H1 (cell line): Measurements from ENCODE around the gene RTN4. TPM values are rescaled to one million over a fixed set of nuclear protein-coding genes. Genes with fewer than 3 reads are reported as not detected.

ENCODE experiments used
- CTCF ChIA-PET: fragments of 300-600 bp; sonication (Branson Sonifier 250); formaldehyde crosslinking; loops from one replicate; lab custom pipeline; 2021; ENCODE audit not compliant: partially characterized antibody; lab: Charles Lee
- POLR2A ChIA-PET: fragments of 300-600 bp; sonication (Branson Sonifier 250); formaldehyde crosslinking; loops from one replicate; lab custom pipeline; 2021; ENCODE audit warnings: inconsistent platforms; ENCODE audit not compliant: partially characterized antibody; lab: Charles Lee
- DNase-seq, 2 experiments: peaks; one replicate each; pipeline versions ENCODE4 v3.0.0 to v3.0.0-alpha.2; 2010 to 2022; ENCODE audit warnings: low spot score in 2 of 2, low read depth in 1 of 2, mixed read lengths in 1 of 2
- FAIRE-seq: peaks from 2 replicates; lab custom pipeline; 2011; peaks lifted over from hg19 to GRCh38; lab: Jason Lieb, UNC
- H2AFZ ChIP-seq: 2 replicates; pipeline ENCODE4 v1.8.1; 2012; ENCODE audit warnings: low read length, inconsistent platforms
- H2AK5ac ChIP-seq: 2 replicates; pipeline ENCODE4 v1.6.1; 2013; ENCODE audit warnings: low read depth, low read length
- H2BK120ac ChIP-seq: replicated peaks from 2 replicates; pipeline ENCODE3; 2013; ENCODE audit warnings: low read depth, low read length, inconsistent platforms
- H2BK12ac ChIP-seq: 2 replicates; pipeline ENCODE4 v1.6.1; 2013; ENCODE audit warnings: low read depth, low read length
- H2BK15ac ChIP-seq: 2 replicates; pipeline ENCODE4 v1.6.1; 2013; ENCODE audit warnings: low read length
- H2BK20ac ChIP-seq: 2 replicates; pipeline ENCODE4 v1.6.1; 2013; ENCODE audit warnings: low read length
- H2BK5ac ChIP-seq: 2 replicates; pipeline ENCODE4 v1.6.1; 2013; ENCODE audit warnings: low read depth, low read length
- H3K14ac ChIP-seq: 2 replicates; pipeline ENCODE4 v1.6.1; 2013; ENCODE audit warnings: inconsistent platforms; ENCODE audit not compliant: insufficient read length
- H3K18ac ChIP-seq: 2 replicates; pipeline ENCODE4 v1.6.1; 2013; ENCODE audit warnings: low read length; ENCODE audit errors: extremely low read depth
- H3K23ac ChIP-seq: 2 replicates; pipeline ENCODE4 v1.6.1; 2013; ENCODE audit warnings: inconsistent platforms; ENCODE audit not compliant: insufficient read length
- H3K23me2 ChIP-seq: 2 replicates; pipeline ENCODE4 v1.6.1; 2013; ENCODE audit warnings: low read depth, low read length
- H3K27ac ChIP-seq: 2 replicates; pipeline ENCODE4 v1.6.1; 2011; ENCODE audit warnings: low read depth, low read length, inconsistent platforms
- H3K27me3 ChIP-seq, 4 experiments: replicated peaks in 1 of 4; 1 replicate in 1 of 4; 2 replicates in 3 of 4; pipeline versions ENCODE4 v1.6.1 to v1.8.1; 2011 to 2013; ENCODE audit warnings: low read length in 3 of 4, mild to moderate bottlenecking in 3 of 4, inconsistent platforms in 2 of 4, mixed read lengths in 2 of 4, moderate library complexity in 1 of 4; ENCODE audit not compliant: control insufficient read depth in 3 of 4, insufficient read depth in 3 of 4; ENCODE audit errors: extremely low read depth in 1 of 4
- H3K36me3 ChIP-seq, 4 experiments: 2 replicates each; pipeline versions ENCODE4 v1.6.1 to v1.8.1; 2011 to 2013; ENCODE audit warnings: mild to moderate bottlenecking in 4 of 4, low read length in 3 of 4, moderate library complexity in 2 of 4, control low read depth in 1 of 4, inconsistent platforms in 1 of 4; ENCODE audit not compliant: insufficient read depth in 4 of 4, control insufficient read depth in 2 of 4
- H3K4ac ChIP-seq: replicated peaks from 2 replicates; pipeline ENCODE3; 2013; ENCODE audit warnings: low read length, low read depth, mixed read lengths, inconsistent platforms; ENCODE audit not compliant: insufficient read length
- H3K4me1 ChIP-seq, 4 experiments: replicated peaks in 1 of 4; 1 replicate in 1 of 4; 2 replicates in 3 of 4; pipeline versions ENCODE4 v1.6.1 to v1.8.1; 2011 to 2013; ENCODE audit warnings: low read length in 3 of 4, inconsistent platforms in 2 of 4, mixed read lengths in 1 of 4; ENCODE audit not compliant: insufficient read depth in 4 of 4, control insufficient read depth in 3 of 4
- H3K4me2 ChIP-seq, 2 experiments: 2 replicates each; pipeline versions ENCODE4 v1.6.1 to v1.8.1; 2011 to 2013; ENCODE audit warnings: low read depth in 2 of 2, low read length in 2 of 2, control low read depth in 1 of 2, inconsistent platforms in 1 of 2, mild to moderate bottlenecking in 1 of 2; ENCODE audit not compliant: insufficient read depth in 1 of 2
- H3K4me3 ChIP-seq, 4 experiments: fragments of 200-600, 300-600 bp in 1 of 4; sonication (generic), shearing (Covaris generic), sonication (Bioruptor Twin) in 1 of 4; 2 replicates each; pipeline versions ENCODE4 v1.5.1 to v1.8.1; 2011 to 2016; ENCODE audit warnings: low read length in 4 of 4, low read depth in 3 of 4, control low read depth in 2 of 4, inconsistent platforms in 2 of 4, mild to moderate bottlenecking in 2 of 4, mixed read lengths in 1 of 4, moderate library complexity in 1 of 4; ENCODE audit not compliant: insufficient read depth in 2 of 4; ENCODE audit errors: extremely low read depth in 1 of 4
- H3K56ac ChIP-seq: replicated peaks from 2 replicates; pipeline ENCODE3; 2013; ENCODE audit warnings: low read depth, mild to moderate bottlenecking, mixed read lengths, low read length, inconsistent platforms; ENCODE audit not compliant: insufficient read length
- H3K79me1 ChIP-seq: 2 replicates; pipeline ENCODE4 v1.6.1; 2013; ENCODE audit warnings: low read depth, low read length, control low read depth
- H3K79me2 ChIP-seq, 2 experiments: 2 replicates each; pipeline versions ENCODE4 v1.6.1 to v1.8.1; 2012 to 2013; ENCODE audit warnings: low read length in 2 of 2, mild to moderate bottlenecking in 2 of 2, inconsistent platforms in 1 of 2; ENCODE audit not compliant: insufficient read depth in 2 of 2, control insufficient read depth in 1 of 2
- H3K9ac ChIP-seq, 4 experiments: replicated peaks in 1 of 4; 1 replicate in 1 of 4; 2 replicates in 3 of 4; pipeline versions ENCODE4 v1.6.1 to v1.8.1; 2011 to 2013; ENCODE audit warnings: low read depth in 3 of 4, low read length in 3 of 4, control low read depth in 2 of 4, mild to moderate bottlenecking in 2 of 4, moderate library complexity in 2 of 4, inconsistent platforms in 1 of 4; ENCODE audit errors: extremely low read depth in 1 of 4
- H3K9me3 ChIP-seq, 2 experiments: 2 replicates each; pipeline versions ENCODE4 v1.6.1 to v1.8.1; 2012 to 2013; ENCODE audit warnings: mild to moderate bottlenecking in 2 of 2, moderate library complexity in 2 of 2, control low read depth in 1 of 2, inconsistent platforms in 1 of 2, low read depth in 1 of 2, low read length in 1 of 2, mixed read lengths in 1 of 2; ENCODE audit not compliant: insufficient read depth in 2 of 2
- H4K20me1 ChIP-seq, 2 experiments: replicated peaks in 1 of 2; 2 replicates each; pipeline versions ENCODE3 to v1.8.1; 2011 to 2013; ENCODE audit warnings: inconsistent platforms in 2 of 2, low read length in 2 of 2, mild to moderate bottlenecking in 1 of 2; ENCODE audit not compliant: insufficient read depth in 2 of 2, control insufficient read depth in 1 of 2
- H4K5ac ChIP-seq: 2 replicates; pipeline ENCODE4 v1.6.1; 2013; ENCODE audit warnings: low read length, low read depth, mixed read lengths, inconsistent platforms; ENCODE audit not compliant: insufficient read length
- H4K8ac ChIP-seq: 2 replicates; pipeline ENCODE4 v1.8.0; 2013; ENCODE audit warnings: mild to moderate bottlenecking, moderate library complexity, low read length, inconsistent platforms; ENCODE audit not compliant: insufficient read depth; ENCODE audit errors: extremely low read depth
- H4K91ac ChIP-seq: replicated peaks from 2 replicates; pipeline ENCODE3; 2013; ENCODE audit warnings: low read length, mixed read lengths, inconsistent platforms; ENCODE audit not compliant: insufficient read length
- CBX8 ChIP-seq: fragments of 300-800, 300-1000 bp; sonication (generic); IDR thresholded peaks from 2 replicates; pipeline ENCODE4 v1.7.1; 2016; ENCODE audit warnings: low read depth, low read length, borderline replicate concordance
- GABPA ChIP-seq: IDR thresholded peaks from 2 replicates; pipeline ENCODE4 v1.6.1; 2011; ENCODE audit warnings: mild to moderate bottlenecking, low read length, moderate library complexity, borderline replicate concordance; ENCODE audit not compliant: insufficient read depth
- KDM5A ChIP-seq: fragments of 200-600 bp; IDR thresholded peaks from 2 replicates; pipeline ENCODE4 v1.7.1; 2012; ENCODE audit warnings: mild to moderate bottlenecking, low read length, inconsistent platforms, mixed read lengths
- MAX ChIP-seq: IDR thresholded peaks from 2 replicates; pipeline ENCODE4 v1.6.1; 2012; ENCODE audit warnings: inconsistent platforms
- POU5F1 ChIP-seq: IDR thresholded peaks from 2 replicates; pipeline ENCODE4 v1.6.1; 2011; ENCODE audit warnings: low read depth, mild to moderate bottlenecking, low read length, moderate library complexity
- TAF1 ChIP-seq: IDR thresholded peaks from 2 replicates; pipeline ENCODE4 v1.6.1; 2011; ENCODE audit warnings: mild to moderate bottlenecking, low read depth, low read length
- TBP ChIP-seq: IDR thresholded peaks from 2 replicates; pipeline ENCODE4 v1.6.1; 2011; ENCODE audit warnings: low read depth, low read length, improper control_type of control experiment
- WGBS, 2 experiments: shearing (Covaris generic) in 1 of 2; methylation state at CpG; one replicate each; pipeline versions ENCODE4 v1.1.6 to v1.1.7; 2013 to 2015; ENCODE audit warnings: low lambda C conversion rate in 2 of 2, mixed read lengths in 2 of 2, inconsistent platforms in 1 of 2, low coverage in 1 of 2, missing lambda C conversion rate in 1 of 2; ENCODE audit not compliant: insufficient replicate concordance in 2 of 2, insufficient coverage in 1 of 2, insufficient read length in 1 of 2; ENCODE audit errors: extremely low coverage in 1 of 2, missing lambda C conversion rate in 1 of 2; 5-methylcytosine and 5-hydroxymethylcytosine counted together
- polyA plus RNA-seq, 7 experiments: library from polyadenylated mRNA; depleted of rRNA in 3 of 7; stranded (reverse) in 5 of 7; unstranded in 2 of 7; fragments of >200 nt in 5 of 7; fragments of 200-250 nt in 2 of 7; gene quantifications; 1 replicate in 5 of 7; 2 replicates in 1 of 7; 4 replicates in 1 of 7; pipeline versions ENCODE4 v1.2.1 to v1.2.3, GENCODE V29; 2011 to 2013; ENCODE audit warnings: missing spikeins in 2 of 7, mixed read lengths in 2 of 7
- total RNA-seq: library from RNA; stranded (reverse); fragmentation: NEBNext Ultra II Directional; extraction: Animal tissue kit (Norgen Biotek cat#: 25700); gene quantifications from 2 replicates; pipeline ENCODE4 v1.2.1, GENCODE V29; 2021

The RTN4 gene
- total and polyA plus RNA-seq, 2 of the 8 experiments (the other 6 are each of a cell fraction or from before 2014, with no cell fraction given) = 179 to 242 TPM

GRCh38 chr2:54965425-54965824, 84.8 kb downstream of the RTN4 start:
- Histone ChIP-seq H3K9me3 (no peaks in the 10 kb centered on the region), H3K36me3 (peaks cover 0 to 3% (median 1%) of the 10 kb centered on the region in 4 experiments; a peak in 1 of 8 replicates), H4K5ac (no peak overlapping the region), H2BK12ac (no peak overlapping the region), H3K4ac (no peak overlapping the region), H3K4me1 (peaks cover 0 to 3% (median 1%) of the 10 kb centered on the region in 4 experiments; a peak in 2 of 7 replicates), H3K18ac (no peak overlapping the region), H4K8ac (no peak overlapping the region), H4K20me1 (no peaks in the 10 kb centered on the region), H2AFZ (no peak overlapping the region), H3K4me2 (no peak overlapping the region), H3K9ac (no peak overlapping the region), H3K79me1 (no peaks in the 10 kb centered on the region; the same call in 1 of the 2 replicates), H2BK20ac (no peak overlapping the region), H3K4me3 (no peak overlapping the region), H3K27ac (no peak overlapping the region), H3K79me2 (no peaks in the 10 kb centered on the region), H2BK120ac (no peak overlapping the region), H3K23ac (no peak overlapping the region), H4K91ac (no peak overlapping the region), H3K27me3 (no peaks in the 10 kb centered on the region), H3K14ac (no peak overlapping the region), H2AK5ac (no peak overlapping the region), H3K56ac (no peak overlapping the region), H2BK15ac (no peak overlapping the region), H2BK5ac (no peak overlapping the region), H3K23me2 (no peaks in the 10 kb centered on the region)
- ChIA-PET POLR2A (interaction anchor here (0.8 kb wide), 1 partner anchor 8 kb away, joined by 3 read pairs; no protein-coding TSS in a partner anchor), CTCF (interaction anchor here (0.5 to 1.1 kb wide), 4 partner anchors 10 to 244 kb away, joined by 3 to 4 read pairs (median 3); no protein-coding TSS in a partner anchor)
- TF ChIP-seq TBP (no peak), GABPA (no peak), CBX8 (no peak), MAX (no peak), KDM5A (no peak), TAF1 (no peak), POU5F1 (no peak)
- DNase-seq = no peak
- FAIRE-seq = no peak
- 83% methylated on average over 6 of the region's 6 CpGs; no CpG with 5 or more reads in 1 of the 2 experiments for WGBS, 2 experiments
